NCI-H460 (cell line): ENCODE results near the gene TREML2. TPM values are rescaled to one million over a fixed set of nuclear protein-coding genes. Genes with fewer than 3 reads are reported as not detected.
"Not testable (repeated sequence)": the region's sequence is repeated elsewhere in the genome, so short reads cannot be mapped to it uniquely, and the experiment has no call there.

Experiments
- DNase-seq: peaks from one replicate; pipeline ENCODE4 v3.0.0-alpha.2; 2016; ENCODE audit warnings: low read depth; ENCODE audit errors: extremely low read depth
- polyA plus RNA-seq: library from polyadenylated mRNA; depleted of rRNA; stranded (reverse); fragments of >200 nt; gene quantifications from 2 replicates; pipeline ENCODE4 v1.2.3, GENCODE V29; 2014; cell fraction: nucleus; rRNA removed
- total RNA-seq: library from RNA; depleted of rRNA; stranded (reverse); fragments of >200 nt; shearing (Covaris generic); gene quantifications from 2 replicates; pipeline ENCODE4 v1.2.3, GENCODE V29; 2014; rRNA removed

TREML2 gene, protein sequence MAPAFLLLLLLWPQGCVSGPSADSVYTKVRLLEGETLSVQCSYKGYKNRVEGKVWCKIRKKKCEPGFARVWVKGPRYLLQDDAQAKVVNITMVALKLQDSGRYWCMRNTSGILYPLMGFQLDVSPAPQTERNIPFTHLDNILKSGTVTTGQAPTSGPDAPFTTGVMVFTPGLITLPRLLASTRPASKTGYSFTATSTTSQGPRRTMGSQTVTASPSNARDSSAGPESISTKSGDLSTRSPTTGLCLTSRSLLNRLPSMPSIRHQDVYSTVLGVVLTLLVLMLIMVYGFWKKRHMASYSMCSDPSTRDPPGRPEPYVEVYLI
- not detected in 2 replicates for total RNA-seq
- polyA plus RNA-seq = not detected in 2 replicates

DNA sequence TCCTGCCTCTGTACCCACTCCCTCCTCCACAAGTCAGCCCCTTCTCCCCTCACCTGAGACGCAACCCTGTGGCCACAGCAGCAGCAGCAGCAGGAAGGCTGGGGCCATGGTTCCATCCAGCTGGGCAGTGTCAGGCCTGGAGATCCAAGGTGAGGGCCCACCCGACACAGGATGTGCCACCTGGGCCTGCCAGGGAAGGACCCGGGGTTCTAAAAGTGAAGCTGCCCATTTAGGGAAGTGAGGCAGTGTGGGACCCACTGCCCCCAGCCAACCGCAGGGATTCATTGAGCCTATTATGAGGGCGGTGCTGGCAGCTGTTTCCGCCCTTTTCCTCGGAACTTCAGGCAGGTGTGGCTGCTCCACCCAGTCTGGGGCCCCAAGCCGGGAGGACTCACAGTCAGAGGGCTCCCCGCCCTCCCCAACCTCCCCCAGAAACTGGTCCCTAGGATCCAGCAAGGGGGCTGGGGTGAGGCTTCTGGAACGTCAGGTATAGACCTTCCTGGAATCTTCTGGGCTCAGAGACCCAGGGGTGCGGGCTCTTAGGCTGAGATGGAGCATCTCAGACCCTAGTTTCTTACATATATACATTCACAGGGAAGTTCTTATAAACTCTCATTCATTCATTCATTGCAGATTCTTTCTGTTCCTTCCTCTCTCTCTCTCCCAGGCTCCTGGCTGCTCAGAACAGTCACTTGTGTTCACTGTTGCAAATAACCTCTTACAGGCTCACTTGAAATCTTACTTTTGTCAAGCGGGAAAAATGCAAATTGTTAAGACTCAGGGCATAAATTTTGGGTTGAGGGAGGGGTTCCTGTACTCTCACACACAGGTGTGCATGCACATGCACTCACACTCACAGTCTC is at the start of gene TREML2:
Gene TREML2 (minus strand): TSS at position 249 of the 863 bp plus-strand sequence. CDS start 141 bp downstream, at position 108.
- no peak for DNase-seq

DNA sequence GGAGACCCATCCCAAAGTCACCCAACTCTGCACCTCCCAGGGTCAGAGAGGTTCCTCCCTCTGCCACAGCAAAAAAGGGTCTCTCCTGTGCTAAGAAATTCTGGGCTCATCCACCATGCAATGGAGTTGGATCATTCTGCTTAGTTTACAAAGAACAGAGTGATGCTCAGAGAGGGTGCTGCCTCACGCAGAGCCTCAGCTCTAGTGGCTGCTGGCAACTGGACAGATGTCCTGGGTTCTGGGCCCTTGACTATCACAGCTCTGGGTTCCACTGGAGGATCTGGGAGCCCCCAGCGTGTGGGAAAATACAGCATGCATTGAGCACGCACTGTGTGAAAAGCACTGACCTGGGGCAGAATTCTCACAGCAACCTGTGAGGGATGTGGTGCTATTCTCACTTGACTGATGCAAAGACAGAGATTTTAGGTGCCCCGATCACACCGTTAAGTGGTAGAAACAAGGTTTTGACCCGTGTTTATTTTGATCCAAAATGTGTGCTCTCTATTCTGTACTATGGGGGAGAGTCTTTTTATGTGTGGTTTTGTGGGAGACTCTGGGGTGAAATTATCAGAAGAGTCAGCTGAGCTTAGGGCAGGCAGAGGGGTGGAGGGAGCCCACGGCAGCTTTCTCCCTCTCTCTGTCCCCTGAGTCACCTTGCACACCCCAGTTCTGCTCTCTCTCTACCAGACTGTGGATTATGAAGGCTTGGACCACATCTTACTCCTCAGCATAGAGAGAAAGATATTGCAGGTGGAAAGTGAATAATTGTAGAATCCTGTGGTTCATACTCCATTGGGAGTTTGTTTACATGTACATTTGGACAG is 47.1 kb upstream of the TREML2 start:
- DNase-seq = no peak

DNA sequence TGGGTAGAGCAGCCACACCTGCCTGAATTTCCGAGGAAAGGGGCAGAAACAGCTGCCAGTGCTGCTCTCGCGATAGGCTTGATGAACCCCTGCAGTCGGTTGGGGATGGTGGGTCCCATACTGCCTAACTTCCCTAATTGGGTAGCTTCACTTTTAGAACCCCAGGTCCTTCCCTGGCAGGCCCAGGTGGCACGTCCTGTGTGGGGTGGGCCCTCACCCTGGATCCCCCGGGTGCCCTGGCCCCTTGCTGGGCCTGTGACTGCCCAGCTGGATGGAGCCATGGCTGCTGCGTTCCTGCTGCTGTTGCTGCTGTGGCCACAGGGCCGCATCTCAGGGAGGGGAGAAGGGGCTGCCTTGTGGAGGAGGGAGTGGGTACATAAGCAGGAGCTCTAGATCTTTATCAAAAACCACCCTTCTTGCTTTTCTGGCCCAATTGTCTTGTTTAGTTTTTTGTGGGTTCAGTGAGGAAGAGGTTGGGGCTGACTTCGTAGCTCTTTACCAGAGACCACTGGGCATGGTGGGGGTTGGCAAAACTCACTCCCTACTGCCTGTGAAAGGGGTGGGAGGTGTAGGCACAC is 46.4 kb upstream of the TREML2 start:
- DNase-seq = no peak

DNA sequence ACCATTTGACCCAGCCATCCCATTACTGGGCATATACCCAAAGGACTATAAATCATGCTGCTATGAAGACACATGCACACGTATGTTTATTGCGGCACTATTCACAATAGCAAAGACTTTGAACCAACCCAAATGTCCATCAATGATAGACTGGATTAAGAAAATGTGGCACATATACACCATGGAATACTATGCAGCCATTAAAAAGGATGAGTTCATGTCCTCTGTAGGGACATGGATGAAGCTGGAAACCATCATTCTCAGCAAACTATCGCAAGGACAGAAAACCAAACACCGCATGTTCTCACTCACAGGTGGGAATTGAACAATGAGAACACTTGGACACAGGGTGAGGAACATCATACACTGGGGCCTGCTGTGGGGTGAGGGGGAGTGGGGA is 45.6 kb upstream of the TREML2 start:
- not testable (repeated sequence) for DNase-seq

DNA sequence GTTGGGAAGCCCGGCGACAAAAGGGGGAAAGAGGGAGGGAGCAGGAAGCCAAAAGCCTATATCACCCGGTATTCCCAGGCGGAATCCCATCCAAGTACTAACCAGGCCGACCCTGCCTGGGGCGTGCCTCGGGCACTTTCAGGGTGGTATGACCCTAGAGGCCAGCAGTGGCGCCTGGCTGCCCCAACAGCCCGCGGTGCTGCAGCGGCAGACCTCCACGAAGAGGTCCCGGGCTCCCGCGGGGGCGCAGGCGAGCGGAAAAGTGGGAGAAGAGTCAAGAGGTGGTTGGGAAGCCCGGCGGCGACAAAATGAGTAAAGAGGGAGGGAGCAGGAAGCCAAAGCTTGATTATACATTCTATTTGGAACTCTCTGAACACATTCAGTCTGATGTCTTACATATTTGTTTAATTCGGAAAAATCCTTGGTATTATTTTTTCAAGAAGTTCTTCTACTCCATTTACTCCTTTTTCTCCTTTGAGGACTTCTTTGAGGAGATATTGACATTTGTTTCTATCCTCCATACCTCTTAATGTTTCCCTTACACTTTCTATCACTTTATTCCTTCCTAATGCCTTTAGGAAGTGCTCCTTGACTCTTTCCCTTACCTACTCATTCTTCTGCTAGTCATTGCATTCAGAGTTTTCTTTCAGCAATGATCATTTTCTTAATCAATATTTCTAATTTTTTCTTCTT is 38.7 kb upstream of the TREML2 start:
- DNase-seq = no peak

DNA sequence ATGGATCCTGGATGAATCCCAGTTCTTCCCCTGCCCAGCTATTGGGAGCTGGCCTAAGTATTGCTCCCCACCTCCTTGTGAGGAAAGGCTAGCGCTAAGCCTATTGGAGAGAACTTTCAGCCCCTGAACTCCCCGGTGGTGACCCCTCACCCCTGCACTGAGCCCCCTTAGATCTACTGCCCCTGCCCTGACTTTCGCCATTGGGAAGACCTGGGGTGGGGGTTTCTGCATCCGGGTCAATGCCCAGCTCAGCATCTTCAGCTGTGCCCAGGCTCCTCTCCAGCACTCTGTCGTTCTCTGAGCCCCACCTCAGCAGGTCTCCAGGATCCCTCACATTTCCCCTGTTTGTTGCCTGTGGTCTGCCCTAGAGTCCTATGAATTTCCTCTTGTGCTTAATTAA is 36.2 kb upstream of the TREML2 start:
- DNase-seq = no peak

DNA sequence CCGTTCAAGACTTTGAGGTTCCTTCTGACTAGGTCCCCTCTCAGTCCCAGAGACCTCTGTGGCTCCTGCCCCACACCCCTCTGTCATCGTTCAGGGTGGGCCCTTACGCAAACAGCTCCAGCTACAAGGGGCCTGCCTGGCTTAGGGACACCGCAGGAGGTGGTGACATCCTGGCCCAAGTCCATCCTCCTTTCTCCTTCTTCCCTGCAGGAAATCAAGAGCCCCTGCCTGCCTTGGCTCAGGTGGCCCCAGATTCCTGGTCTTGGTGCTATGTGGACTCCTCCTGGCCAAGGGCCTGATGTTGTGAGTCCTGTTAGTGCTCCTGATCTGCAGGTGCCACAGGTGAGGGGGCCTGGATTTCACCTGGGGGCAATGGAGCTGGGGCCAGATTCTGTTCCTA is 35.3 kb upstream of the TREML2 start:
- no peak for DNase-seq

DNA sequence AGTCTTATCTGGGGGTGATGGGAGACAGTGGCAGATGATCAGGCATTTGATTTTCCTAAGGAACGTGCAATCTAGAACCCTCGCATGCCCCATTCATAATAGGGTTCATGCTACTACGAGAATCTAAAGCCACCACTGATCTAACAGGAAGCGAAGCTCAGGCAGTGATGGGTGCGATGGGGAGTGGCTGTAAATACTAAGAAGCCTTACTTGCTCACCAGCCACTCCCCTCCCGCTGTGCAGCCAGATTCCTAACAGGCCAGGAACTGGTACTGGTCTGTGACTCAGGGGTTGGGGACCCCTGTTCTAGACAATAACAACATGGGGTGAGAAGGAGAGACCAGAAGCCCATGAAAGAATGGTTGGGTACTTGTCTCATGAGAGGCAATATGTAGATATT is 31.7 kb upstream of the TREML2 start:
- no peak for DNase-seq

DNA sequence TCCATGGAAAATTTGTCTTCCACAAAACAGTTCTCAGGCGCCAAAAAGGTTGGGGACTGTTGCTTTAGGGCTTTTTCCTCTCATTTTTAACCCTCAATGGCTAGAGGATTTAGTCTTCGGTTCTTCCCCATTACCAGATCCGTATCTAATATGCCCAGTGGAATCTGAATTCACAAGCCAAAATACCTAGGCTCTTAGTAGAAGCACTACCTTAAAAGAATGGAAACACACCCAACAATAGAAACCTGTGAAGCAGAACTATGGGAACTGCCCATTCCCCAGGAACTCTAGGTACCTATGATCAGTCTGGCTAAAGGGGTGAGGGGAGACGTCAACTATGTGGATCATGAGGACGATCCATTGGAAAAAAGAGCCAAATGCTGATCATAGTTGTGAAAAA is 30.3 kb upstream of the TREML2 start:
- no peak for DNase-seq

DNA sequence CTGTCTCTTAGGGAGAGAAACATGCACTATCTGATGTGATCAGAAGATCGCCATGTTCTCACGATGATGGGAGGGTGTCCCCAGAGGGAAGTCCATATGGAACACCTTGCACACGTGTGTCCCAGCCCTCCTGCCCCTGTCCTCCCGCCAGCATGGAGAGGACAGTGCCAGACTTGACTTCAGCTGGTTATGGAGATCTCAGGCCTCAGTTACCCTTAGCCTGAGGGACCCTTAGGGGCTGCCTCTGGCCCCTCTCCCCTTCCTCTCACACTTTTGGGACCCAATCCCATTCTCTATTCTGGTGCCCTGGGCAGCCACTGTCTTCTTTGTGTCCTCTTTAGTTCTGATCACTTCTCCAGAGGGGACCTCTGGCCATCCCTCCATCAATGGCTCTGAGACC is 28.8 kb upstream of the TREML2 start:
- DNase-seq = no peak

DNA sequence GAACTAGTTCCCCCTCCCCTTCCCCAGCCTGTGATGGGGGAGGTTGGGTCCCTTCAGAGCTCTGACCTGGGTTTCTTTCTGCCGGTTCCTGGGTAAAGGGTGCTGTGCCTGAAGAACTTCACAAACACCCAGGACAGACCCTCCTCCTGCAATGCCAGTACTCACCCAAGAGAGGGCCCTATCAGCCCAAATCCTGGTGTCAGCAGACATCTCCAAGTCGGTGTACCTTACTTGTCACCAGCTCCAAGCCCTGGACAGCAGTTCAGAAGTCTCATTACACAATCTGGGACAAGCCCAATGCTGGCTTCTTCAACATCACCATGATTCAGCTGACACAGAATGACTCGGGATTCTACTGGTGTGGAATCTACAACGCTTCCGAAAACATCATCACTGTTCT is 27.7 kb upstream of the TREML2 start:
- peak; percentile 16 for DNase-seq

DNA sequence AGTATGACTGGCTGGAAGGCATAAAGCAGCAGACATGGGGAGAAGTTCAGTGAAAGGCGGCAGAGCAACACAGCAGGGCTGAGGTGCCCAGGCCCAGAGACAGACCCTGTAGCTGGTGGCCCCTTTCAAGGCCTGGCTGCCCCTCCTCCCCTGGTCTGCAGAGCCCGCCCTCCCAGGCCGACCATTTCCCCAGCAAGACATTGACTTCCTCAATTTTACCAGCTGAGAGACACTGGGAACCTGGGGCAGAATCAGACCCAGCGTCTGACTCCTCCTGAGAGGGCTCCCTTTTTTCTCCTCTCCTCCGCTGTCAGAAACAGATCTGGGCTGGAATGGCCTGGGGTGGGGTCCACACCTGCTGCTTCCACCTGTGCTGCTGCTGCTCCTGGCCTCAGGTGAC is 27.1 kb upstream of the TREML2 start, which contains the start of gene TREML4:
Gene TREML4 (plus strand): TSS at position 254 of the 400 bp plus-strand sequence. CDS start 79 bp downstream, at position 333.
- no peak for DNase-seq

DNA sequence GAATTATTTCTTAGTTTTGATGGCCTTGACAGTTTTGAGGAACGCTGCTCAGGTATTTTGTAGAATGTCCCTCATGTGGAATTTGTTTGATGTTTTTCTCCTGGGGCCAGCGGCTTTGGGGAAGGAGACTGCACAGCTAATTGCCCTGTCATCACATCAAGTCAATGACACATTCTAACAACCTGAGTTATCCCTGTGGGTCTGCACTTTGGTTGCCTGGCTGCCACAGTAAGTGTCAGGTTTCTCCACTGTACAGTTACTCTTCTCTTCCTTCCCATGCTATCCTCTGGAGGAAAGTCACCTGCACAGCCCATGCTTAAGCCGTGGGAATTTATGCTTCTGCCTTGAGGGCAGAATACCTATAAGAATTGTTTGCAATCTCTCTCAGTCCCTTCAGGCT is 25.8 kb upstream of the TREML2 start:
- DNase-seq = no peak

DNA sequence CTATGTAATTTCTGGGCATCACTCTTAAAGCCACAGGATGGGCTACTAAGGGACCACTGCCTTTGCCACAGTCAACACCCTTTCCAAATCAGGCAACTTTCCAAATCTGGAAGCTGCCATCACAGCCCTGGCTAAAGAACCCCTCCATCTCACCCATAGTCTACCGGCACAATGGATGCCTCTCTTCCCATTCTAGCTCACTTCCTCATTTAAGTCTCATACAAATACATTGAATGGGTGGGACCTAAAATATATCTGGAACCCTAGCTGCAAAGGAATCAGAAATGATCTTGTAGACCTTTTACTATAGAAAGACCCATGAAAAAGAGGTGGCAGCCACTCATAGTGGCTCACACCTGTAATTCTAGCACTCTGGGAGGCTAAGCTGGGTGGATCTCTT is 23.9 kb upstream of the TREML2 start:
- no peak for DNase-seq

DNA sequence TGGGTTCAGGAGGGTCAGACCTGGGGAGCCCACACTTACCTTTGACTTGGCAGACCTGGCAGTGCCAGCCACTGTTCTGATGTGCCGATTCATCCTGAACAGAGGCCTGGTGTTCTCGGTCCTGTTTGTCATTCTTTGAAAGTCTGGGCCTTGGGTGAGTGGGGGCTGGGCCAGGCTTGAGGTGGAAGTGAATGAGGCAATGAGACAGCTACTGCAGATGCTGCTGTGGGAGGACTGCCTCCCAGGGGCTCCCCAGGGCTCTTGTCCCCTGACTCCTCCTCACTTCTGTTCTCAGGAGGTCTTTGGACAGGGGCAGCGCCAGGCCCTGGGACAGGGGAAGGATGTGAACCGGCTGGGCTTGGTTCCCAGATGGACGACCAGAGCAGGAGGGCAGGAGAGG is 21.6 kb upstream of the TREML2 start:
- no peak for DNase-seq

DNA sequence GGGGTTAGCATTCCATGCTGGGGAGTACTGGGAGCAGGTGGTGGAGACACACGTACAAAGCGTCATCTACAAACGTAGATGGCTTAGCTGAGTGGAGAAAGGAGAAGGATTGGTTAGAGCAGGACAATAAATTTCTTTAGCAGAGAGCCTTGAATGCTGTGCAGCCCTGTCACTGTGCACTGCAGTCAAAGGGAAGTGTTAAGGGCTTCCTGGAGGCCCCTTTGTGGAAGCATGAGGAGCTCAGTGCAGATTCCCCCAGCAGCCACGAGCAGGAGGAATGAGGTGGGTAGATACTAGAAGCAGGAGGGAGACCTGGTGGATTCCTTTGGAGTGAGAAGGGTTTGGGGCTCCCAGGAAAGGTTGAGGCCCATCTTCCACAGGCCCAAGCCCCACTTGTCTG is 21.1 kb upstream of the TREML2 start:
- no peak for DNase-seq

DNA sequence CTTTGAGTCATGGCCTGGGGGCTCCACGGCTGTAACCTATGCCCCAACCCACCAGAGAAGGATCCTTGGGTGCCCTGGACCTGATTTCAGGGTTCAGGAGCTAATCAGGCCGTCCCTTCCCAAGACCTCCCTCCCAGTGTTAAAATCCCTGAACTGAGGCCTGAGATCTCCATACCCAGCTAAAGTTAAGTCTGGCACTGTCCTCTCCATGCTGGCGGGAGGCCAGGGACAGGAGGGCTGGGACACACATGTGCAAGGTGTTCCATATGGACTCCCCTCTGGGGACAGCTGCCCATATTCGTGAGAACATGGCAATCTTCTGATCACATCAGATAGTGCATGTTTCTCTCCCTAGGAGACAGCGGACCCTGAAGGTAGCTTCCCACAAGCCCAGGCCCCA is 15.7 kb upstream of the TREML2 start:
- DNase-seq = no peak

DNA sequence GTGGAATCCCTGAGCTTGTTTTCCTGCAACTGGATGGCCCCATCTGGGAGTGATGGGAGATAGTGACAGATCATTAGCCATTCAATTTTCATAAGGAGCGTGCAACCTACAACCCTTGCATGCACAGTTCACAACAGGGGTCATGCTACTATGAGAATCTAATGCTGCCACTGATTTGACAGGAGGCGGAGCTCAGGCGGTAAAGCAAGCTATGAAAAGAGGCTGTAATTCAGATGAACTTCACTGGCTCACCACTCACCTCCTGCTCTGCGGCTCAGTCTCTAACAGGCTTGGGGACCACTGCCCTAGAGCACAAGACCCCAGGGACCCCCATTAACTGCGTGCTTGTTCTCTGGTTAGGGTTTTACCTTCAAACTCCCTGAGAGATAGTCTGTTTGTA is 14.8 kb upstream of the TREML2 start:
- no peak for DNase-seq

DNA sequence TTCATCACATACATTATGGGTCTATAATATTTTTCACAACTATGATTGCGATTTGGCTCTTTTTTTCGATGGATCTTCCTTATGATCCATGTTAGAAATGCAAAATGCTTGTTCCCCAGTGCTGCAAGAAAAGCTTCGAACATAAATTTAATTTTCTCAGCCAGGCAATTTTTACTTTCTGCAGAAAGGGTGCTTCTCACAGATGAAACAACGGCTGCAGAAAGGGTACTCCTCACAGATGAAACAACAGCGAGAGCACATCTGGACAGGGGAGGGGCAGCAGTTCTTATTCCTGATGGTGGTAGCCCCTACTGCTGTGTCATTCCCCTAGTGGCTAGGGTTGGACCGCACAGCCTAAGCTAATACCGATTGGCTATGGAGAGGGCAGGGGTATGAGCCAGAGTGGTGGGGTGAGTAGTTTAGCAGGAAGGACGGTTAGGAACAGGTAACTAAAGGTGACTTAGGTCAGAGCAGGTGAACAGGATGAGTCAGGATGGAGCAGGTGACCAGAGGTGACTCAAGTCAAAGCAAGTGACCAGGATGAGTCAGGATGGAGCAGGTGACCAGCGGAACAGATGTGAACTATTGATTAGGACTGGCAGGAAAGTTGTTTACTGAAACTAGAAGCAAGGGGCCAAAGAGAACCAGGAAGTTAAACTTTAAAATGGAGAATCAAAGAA is 13.8 kb upstream of the TREML2 start:
- no peak for DNase-seq
